WTC11 (cell line): ENCODE data around the gene SRRM3.

Experiments used
- CREB1 ChIP-seq: sonication (generic); formaldehyde crosslinking; IDR thresholded peaks from 2 replicates; pipeline ENCODE4 v1.8.0; 2023; ENCODE audit warnings: mild to moderate bottlenecking, missing genetic modification reagents
- GABPB1 ChIP-seq: sonication (generic); formaldehyde crosslinking; IDR thresholded peaks from 2 replicates; pipeline ENCODE4 v1.8.1; 2023; ENCODE audit warnings: mild to moderate bottlenecking, missing genetic modification reagents
- ZNF219 ChIP-seq: sonication (generic); formaldehyde crosslinking; IDR thresholded peaks from 2 replicates; pipeline ENCODE4 v1.8.0; 2023; ENCODE audit warnings: missing genetic modification reagents, mild to moderate bottlenecking, borderline replicate concordance
- TF ChIP-seq, protein P1 (sequence below): sonication (generic); formaldehyde crosslinking; IDR thresholded peaks from 2 replicates; pipeline ENCODE4 v1.8.1; 2023; ENCODE audit warnings: mild to moderate bottlenecking, missing genetic modification reagents, moderate library complexity
- TF ChIP-seq, protein P2 (sequence below): fragments of 200-600 bp; IDR thresholded peaks from 2 replicates; pipeline ENCODE4 v1.8.0; 2022; ENCODE audit warnings: antibody characterized with exemption
- TF ChIP-seq, protein P3 (sequence below): sonication (generic); formaldehyde crosslinking; IDR thresholded peaks from 2 replicates; pipeline ENCODE4 v1.8.1; 2023; ENCODE audit warnings: mild to moderate bottlenecking, missing genetic modification reagents
- TF ChIP-seq, protein P4 (sequence below): sonication (generic); formaldehyde crosslinking; IDR thresholded peaks from 2 replicates; pipeline ENCODE4 v1.8.1; 2022; ENCODE audit warnings: low read depth, missing genetic modification reagents, borderline replicate concordance
- TF ChIP-seq, protein P5 (sequence below): sonication (generic); formaldehyde crosslinking; IDR thresholded peaks from 2 replicates; pipeline ENCODE4 v1.8.0; 2022; ENCODE audit warnings: mild to moderate bottlenecking, missing genetic modification reagents

DNA sequence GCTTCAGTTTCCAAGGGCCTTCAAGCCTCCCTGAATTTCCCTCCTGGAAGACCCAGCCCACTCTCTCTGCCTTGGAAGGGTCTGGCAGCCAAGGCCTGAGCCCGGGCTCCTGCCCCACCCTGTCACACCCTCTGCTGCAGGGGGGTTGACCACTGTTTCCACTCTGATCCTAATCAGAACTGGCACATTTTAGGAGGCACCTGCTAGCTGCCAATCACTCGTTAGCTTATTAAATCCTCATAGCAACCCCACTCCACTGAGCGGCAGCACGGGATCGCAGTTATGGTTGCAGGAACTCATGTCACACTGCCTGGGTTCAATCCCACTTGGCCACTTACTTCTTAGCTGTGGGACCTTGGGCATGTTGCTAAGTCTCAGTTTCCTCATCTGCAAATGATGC, 113.7 kb downstream of the SRRM3 start:
- TF ChIP-seq GABPB1 (CRISPR knock-in tag) = no peak
- TF ChIP-seq, protein P1, sequence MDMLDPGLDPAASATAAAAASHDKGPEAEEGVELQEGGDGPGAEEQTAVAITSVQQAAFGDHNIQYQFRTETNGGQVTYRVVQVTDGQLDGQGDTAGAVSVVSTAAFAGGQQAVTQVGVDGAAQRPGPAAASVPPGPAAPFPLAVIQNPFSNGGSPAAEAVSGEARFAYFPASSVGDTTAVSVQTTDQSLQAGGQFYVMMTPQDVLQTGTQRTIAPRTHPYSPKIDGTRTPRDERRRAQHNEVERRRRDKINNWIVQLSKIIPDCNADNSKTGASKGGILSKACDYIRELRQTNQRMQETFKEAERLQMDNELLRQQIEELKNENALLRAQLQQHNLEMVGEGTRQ (CRISPR knock-in tag) = no peak
- no peak for TF ChIP-seq ZNF219 (CRISPR knock-in tag)
- TF ChIP-seq, protein P2, sequence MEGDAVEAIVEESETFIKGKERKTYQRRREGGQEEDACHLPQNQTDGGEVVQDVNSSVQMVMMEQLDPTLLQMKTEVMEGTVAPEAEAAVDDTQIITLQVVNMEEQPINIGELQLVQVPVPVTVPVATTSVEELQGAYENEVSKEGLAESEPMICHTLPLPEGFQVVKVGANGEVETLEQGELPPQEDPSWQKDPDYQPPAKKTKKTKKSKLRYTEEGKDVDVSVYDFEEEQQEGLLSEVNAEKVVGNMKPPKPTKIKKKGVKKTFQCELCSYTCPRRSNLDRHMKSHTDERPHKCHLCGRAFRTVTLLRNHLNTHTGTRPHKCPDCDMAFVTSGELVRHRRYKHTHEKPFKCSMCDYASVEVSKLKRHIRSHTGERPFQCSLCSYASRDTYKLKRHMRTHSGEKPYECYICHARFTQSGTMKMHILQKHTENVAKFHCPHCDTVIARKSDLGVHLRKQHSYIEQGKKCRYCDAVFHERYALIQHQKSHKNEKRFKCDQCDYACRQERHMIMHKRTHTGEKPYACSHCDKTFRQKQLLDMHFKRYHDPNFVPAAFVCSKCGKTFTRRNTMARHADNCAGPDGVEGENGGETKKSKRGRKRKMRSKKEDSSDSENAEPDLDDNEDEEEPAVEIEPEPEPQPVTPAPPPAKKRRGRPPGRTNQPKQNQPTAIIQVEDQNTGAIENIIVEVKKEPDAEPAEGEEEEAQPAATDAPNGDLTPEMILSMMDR = no peak
- TF ChIP-seq, protein P3, sequence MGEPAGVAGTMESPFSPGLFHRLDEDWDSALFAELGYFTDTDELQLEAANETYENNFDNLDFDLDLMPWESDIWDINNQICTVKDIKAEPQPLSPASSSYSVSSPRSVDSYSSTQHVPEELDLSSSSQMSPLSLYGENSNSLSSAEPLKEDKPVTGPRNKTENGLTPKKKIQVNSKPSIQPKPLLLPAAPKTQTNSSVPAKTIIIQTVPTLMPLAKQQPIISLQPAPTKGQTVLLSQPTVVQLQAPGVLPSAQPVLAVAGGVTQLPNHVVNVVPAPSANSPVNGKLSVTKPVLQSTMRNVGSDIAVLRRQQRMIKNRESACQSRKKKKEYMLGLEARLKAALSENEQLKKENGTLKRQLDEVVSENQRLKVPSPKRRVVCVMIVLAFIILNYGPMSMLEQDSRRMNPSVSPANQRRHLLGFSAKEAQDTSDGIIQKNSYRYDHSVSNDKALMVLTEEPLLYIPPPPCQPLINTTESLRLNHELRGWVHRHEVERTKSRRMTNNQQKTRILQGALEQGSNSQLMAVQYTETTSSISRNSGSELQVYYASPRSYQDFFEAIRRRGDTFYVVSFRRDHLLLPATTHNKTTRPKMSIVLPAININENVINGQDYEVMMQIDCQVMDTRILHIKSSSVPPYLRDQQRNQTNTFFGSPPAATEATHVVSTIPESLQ (CRISPR knock-in tag) = no peak
- TF ChIP-seq, protein P4, sequence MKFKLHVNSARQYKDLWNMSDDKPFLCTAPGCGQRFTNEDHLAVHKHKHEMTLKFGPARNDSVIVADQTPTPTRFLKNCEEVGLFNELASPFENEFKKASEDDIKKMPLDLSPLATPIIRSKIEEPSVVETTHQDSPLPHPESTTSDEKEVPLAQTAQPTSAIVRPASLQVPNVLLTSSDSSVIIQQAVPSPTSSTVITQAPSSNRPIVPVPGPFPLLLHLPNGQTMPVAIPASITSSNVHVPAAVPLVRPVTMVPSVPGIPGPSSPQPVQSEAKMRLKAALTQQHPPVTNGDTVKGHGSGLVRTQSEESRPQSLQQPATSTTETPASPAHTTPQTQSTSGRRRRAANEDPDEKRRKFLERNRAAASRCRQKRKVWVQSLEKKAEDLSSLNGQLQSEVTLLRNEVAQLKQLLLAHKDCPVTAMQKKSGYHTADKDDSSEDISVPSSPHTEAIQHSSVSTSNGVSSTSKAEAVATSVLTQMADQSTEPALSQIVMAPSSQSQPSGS (CRISPR knock-in tag) = no peak
- no peak for TF ChIP-seq CREB1 (CRISPR knock-in tag)
- TF ChIP-seq, protein P5, sequence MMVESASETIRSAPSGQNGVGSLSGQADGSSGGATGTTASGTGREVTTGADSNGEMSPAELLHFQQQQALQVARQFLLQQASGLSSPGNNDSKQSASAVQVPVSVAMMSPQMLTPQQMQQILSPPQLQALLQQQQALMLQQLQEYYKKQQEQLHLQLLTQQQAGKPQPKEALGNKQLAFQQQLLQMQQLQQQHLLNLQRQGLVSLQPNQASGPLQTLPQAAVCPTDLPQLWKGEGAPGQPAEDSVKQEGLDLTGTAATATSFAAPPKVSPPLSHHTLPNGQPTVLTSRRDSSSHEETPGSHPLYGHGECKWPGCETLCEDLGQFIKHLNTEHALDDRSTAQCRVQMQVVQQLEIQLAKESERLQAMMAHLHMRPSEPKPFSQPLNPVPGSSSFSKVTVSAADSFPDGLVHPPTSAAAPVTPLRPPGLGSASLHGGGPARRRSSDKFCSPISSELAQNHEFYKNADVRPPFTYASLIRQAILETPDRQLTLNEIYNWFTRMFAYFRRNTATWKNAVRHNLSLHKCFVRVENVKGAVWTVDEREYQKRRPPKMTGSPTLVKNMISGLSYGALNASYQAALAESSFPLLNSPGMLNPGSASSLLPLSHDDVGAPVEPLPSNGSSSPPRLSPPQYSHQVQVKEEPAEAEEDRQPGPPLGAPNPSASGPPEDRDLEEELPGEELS = no peak
